BE2C (cell line): ENCODE measurements around the gene GAB4.

Experiments
- DNase-seq: peaks from one replicate; pipeline ENCODE4 v3.0.0-alpha.2; 2020
- H3K27me3 ChIP-seq: fragments of 250-450 bp; sonication (Bioruptor Pico); 2 replicates; pipeline ENCODE4 v1.5.1; 2020; ENCODE audit warnings: mild to moderate bottlenecking
- H3K36me3 ChIP-seq: fragments of 250-450 bp; sonication (Bioruptor Pico); 2 replicates; pipeline ENCODE4 v1.5.1; 2020; ENCODE audit warnings: mild to moderate bottlenecking
- H3K4me1 ChIP-seq: fragments of 250-450 bp; sonication (Bioruptor Pico); 2 replicates; pipeline ENCODE4 v1.5.1; 2020
- H3K4me3 ChIP-seq: 2 replicates; pipeline ENCODE4 v1.5.1; 2011; ENCODE audit warnings: low read depth, low read length
- H3K9me3 ChIP-seq: fragments of 250-450 bp; sonication (Bioruptor Pico); 2 replicates; pipeline ENCODE4 v1.5.1; 2020
- TF ChIP-seq, protein P1 (sequence below): IDR thresholded peaks from 2 replicates; pipeline ENCODE4 v1.5.1; 2012; ENCODE audit warnings: mild to moderate bottlenecking, low read depth, low read length

GAB4 gene

GRCh38 chr22:16960220-16960883 lies 47.7 kb downstream of the GAB4 start:
- no peaks in the 10 kb centered on the region for H3K4me1 ChIP-seq
- no peak overlapping the region for H3K4me3 ChIP-seq
- no peaks in the 10 kb centered on the region for H3K36me3 ChIP-seq
- no peaks in the 10 kb centered on the region for H3K9me3 ChIP-seq
- TF ChIP-seq, protein P1, sequence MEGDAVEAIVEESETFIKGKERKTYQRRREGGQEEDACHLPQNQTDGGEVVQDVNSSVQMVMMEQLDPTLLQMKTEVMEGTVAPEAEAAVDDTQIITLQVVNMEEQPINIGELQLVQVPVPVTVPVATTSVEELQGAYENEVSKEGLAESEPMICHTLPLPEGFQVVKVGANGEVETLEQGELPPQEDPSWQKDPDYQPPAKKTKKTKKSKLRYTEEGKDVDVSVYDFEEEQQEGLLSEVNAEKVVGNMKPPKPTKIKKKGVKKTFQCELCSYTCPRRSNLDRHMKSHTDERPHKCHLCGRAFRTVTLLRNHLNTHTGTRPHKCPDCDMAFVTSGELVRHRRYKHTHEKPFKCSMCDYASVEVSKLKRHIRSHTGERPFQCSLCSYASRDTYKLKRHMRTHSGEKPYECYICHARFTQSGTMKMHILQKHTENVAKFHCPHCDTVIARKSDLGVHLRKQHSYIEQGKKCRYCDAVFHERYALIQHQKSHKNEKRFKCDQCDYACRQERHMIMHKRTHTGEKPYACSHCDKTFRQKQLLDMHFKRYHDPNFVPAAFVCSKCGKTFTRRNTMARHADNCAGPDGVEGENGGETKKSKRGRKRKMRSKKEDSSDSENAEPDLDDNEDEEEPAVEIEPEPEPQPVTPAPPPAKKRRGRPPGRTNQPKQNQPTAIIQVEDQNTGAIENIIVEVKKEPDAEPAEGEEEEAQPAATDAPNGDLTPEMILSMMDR, result no peak
- no peak for DNase-seq
- no peaks in the 10 kb centered on the region for H3K27me3 ChIP-seq

DNA sequence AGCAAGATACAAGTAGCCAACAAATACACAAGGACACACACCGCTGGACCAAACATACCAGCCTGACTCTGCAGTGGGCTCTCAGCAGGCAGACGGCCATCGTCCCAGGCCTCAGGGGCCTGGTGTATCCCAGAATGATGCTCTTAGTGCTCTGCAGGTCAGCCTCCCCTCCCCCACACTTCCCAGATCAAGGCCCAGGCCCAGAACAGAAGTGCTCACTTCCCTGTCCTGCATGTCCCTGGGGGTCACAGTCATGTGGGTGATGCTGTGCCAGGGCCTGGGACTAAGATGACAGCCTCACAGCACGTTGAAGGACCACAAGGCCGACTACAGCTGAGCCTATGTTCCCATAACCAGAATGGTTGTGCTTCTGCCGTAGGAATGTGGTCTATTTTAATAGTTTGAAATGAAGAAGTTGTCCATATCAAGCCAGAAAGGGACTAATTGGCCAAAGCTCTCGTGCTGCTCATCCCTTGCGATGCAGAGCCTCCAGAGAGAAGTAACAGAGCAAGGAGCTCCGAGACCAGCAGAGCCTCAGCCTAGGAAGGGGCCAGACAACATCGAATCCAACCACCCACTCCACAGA lies 48.6 kb downstream of the GAB4 start:
- H3K4me1 ChIP-seq, result no peaks in the 10 kb centered on the region

GRCh38 chr22:16958475-16958874 lies 49.5 kb downstream of the GAB4 start:
- TF ChIP-seq, protein P1, result no peak
- Histone ChIP-seq H3K9me3 (no peaks in the 10 kb centered on the region), H3K36me3 (no peaks in the 10 kb centered on the region), H3K4me3 (no peak overlapping the region), H3K27me3 (no peaks in the 10 kb centered on the region), H3K4me1 (no peaks in the 10 kb centered on the region)
- DNase-seq, result no peak

More for the DNA sequence above, 48.6 kb downstream of the GAB4 start:
- no peaks in the 10 kb centered on the region for H3K36me3 ChIP-seq
- no peaks in the 10 kb centered on the region for H3K9me3 ChIP-seq
- no peak overlapping the region for H3K4me3 ChIP-seq
- TF ChIP-seq, protein P1, result no peak
- no peaks in the 10 kb centered on the region for H3K27me3 ChIP-seq
- no peak for DNase-seq

DNA sequence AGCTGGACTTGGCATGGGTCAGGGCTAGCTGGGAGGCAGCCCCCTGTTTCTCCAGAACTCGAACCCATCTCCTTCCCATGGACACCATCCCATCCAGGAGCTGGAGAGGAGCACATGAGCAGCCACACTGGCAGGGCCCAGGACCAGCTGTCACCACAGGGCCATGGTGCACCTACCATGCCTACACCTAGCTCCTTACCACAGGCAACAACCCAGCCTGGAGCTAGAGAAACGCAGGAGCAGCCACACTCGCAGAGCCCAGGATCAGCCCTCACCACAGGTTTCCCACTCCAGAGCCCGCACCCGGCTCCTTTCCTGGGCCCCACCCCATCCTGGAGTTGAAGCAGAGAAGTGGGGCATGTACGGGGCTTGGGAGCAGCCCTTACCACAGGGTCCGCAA lies 50.2 kb downstream of the GAB4 start:
- no peak for DNase-seq

DNA sequence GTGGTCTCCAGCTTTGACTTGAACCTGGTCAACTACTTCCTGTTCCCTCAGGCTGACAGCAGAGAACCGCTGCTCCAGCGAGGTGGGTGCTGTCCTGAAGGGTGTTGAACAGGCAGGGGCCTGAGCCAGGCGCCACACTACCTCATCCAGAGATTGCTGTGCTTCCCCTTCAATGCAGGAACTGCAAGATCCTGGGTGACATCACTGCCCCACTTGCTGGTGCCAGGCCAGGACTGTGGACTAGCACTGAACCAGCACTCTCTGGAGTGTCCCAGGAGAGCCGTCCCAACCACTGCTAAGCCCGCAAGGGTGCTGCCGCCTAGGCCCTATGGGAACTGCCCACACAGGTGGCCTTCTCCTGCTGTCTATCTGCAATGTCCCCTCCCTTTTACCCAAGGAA lies 51.7 kb downstream of the GAB4 start:
- DNase-seq, result no peak
- Histone ChIP-seq H3K27me3 (no peaks in the 10 kb centered on the region), H3K4me1 (no peaks in the 10 kb centered on the region), H3K4me3 (no peak overlapping the region), H3K9me3 (no peaks in the 10 kb centered on the region), H3K36me3 (no peaks in the 10 kb centered on the region)
- TF ChIP-seq, protein P1, result no peak

More for the DNA sequence above, 50.2 kb downstream of the GAB4 start:
- Histone ChIP-seq H3K9me3 (no peaks in the 10 kb centered on the region), H3K27me3 (no peaks in the 10 kb centered on the region), H3K4me1 (no peaks in the 10 kb centered on the region), H3K36me3 (no peaks in the 10 kb centered on the region), H3K4me3 (no peak overlapping the region)
- TF ChIP-seq, protein P1, result no peak

DNA sequence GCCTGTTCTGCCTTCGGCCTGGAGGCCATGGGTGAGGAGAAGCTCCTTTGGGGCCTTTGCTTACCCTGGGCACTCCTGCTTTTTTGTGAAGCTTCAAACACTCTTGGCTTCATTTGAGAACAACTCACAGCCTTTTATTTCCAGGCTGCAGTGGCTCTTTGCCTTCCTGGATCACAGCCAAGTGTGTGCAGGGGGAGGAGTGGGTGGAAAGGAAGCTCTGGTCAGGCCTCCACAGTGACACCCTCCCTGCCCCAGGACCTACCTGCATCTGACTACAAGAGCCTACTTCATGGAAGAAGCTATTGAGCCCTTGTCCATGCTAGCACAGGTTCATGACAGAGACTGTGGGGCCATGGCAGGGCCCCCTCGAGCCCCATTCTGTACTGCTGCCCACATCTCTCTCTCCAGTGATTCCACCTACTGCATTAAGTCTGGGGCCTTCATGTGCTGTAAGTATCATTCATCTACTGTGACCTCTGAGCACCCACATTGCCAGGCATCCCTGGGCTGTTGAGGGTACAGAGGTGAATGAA lies 52.3 kb downstream of the GAB4 start:
- no peaks in the 10 kb centered on the region for H3K36me3 ChIP-seq
- no peak overlapping the region for H3K4me3 ChIP-seq
- H3K9me3 ChIP-seq, result no peaks in the 10 kb centered on the region
- TF ChIP-seq, protein P1, result no peak
- no peaks in the 10 kb centered on the region for H3K27me3 ChIP-seq
- no peak for DNase-seq
- H3K4me1 ChIP-seq, result no peaks in the 10 kb centered on the region
